ENCODE results near the gene STAM.
"Not testable (repeated sequence)": the region's sequence is repeated elsewhere in the genome, so short reads cannot be mapped to it uniquely, and the experiment has no call there.

STAM gene

DNA sequence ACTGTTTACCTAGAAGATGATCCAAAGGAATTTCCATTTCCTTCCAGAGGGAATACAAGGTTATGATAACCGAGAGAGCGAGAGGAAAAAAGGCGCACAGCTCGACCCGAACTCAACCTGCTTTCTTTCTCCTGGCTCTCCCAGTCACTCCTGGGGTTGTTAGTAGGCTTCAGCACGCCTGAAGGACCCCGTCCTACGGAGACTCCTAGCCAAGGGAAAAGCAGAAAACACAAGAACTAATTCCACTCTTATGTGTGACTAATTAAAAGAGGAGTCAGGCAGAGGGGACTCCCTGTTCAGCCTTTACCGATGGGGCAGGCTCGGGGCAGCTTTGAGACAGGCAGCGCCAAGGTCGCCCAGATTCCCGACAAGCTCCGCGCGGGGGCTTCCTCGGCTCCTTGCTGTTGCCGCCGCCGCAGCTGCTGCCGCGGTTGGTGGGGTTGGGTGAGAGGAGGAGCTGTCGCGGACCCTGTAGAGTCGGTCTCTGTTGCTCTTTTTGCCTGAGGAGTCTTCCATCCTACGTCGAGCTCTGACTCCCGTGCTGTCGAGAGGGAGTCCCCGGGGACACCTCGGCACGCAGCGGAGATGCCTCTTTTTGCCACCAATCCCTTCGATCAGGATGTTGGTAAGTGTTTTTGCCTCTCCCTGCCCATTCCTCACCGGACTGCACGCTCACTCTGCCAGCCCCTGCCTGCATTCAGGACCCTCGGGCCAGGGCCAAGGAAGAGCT, at the start of gene STAM:
STAM (plus strand) TSS at position 397 of the 730 bp plus-strand sequence; CDS start at position 586, 189 bp downstream.
- peak; percentile 80 to 85 for DNase-seq (ENCODE audit: extremely low read depth in 1 of 2, low read depth in 1 of 2)

DNA sequence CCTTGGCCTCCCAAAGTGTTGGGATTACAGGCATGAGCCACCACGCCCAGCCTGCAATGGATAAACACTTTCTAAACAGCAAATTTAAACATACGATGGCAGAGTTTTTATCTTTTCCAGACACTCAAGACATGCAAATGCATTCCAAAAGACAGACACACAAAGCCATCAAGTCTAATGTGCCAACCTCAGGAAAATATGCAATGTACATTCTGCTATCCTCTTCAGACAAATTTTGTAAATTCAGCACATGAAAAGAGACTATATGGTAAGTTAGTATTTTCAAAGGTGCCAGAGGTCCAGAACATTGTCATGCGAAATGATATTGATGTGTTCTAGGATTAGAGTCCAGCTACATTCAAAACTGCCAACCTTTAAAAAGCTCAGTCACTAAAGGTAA, 46.6 kb upstream of the STAM start:
- DNase-seq (ENCODE audit: extremely low read depth in 1 of 2, low read depth in 1 of 2) = no peak

DNA sequence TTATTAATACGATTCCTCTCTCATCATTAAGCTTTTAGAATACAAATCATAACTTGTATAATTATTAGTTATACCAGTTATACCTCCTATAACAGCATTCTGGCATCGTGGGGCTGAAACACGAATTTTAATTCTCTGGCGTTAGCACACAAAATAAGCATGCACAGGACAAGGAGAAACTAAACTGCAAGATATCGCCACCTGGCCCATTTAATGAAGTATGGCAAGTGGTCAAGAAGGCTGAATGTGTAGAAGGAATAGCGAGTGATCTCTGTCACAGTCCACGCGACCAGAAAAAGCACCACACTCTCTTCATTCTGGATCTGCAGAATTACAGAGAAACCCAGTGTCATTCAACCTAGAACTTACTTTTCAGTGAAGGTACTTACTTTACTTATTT, 44.9 kb upstream of the STAM start:
- no peak for DNase-seq (ENCODE audit: extremely low read depth in 1 of 2, low read depth in 1 of 2)

DNA sequence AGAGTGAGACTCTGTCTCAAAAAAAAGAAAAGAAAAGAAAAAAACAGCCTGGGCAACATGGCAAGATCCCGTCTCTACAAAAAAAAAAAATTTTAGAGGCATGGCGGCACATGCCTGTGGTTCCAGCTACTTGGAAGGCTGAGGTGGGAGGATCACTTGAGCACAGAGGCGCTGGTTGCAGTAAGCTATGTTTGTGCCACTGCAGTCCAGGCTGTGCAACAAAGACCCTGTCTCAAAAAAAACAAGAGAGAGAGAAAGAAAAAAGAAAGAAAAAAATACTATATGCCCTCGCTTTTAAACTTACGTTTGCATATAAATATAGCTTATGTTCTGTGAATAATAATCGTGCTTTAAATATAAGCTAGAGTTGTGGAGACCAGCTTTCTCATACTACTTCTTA, 38.0 kb upstream of the STAM start:
- DNase-seq (ENCODE audit: extremely low read depth in 1 of 2, low read depth in 1 of 2) = no peak

DNA sequence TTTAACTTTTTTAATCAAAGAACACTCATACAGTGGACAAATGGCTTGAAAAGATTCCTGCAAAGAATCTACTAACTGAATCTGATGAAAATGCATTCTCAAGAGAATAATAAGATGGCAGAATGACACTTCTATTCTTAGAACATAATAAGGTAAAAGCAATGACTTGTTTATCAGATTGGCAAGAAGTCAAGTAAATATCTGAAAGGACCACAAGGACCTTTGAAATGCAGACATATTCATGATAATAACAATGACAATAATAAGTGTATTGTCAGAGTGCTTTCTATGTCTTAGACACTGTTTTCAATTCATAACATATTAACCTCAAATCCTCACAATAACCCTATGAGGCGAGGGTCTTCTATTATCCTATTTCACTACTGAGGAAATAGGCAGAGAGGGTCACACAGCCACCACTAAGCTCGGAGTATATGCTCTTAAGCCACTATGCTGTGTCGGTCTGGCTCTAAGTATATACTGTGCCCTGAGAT, 37.4 kb upstream of the STAM start:
- DNase-seq (ENCODE audit: extremely low read depth in 1 of 2, low read depth in 1 of 2) = no peak

DNA sequence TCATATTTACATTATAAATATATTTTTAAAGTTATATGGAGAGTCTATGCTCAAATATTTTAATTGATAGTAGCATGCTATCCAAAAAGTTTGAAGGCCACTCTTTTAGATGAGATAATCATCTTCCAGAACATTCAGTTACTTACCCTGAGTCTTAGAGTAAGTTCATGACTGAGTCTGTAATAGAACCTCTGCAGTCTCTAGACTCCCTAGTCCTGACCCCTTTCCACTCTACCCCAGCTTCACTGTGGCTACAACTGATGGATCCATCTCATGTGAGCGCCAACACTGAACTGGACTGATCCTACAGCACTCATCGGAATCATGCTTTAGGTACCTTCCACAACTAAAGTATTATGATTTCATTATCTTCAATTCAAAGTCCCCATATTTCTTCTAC, 36.9 kb upstream of the STAM start:
- DNase-seq (ENCODE audit: extremely low read depth in 1 of 2, low read depth in 1 of 2) = no peak

DNA sequence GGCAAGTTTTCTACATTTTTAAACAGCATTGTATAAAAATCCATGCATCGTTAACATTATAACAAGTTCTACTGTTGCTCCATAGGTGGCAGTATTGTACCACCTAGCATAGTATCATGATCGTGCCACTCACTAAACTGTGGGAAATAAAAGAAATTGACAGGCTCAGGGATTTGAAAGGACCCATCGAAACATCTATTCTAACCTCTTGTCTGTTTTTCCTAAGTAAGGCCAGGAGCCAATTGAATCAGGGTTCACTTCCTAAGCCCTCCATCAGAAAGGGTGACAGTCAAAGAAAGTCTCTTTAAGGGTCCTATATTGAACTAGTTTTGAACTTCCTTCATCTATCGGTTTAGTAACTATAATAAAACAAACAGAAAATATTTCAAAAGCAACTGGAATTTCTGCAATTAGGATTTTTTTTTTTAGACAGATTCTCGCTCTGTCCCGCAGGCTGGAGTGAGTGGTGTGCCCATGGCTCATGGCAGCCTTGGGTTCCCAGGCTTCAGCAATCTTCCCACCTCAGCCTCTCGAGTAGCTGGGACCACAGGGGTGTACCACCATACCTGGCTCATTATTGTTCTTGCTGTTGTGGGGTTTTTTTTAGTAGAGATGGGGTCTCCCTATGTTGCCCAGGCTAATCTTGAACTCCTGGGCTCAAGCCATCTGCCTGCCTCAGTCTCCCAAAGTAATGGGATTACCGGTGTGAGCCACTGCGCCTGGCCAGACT, 36.2 kb upstream of the STAM start:
- no peak for DNase-seq (ENCODE audit: extremely low read depth in 1 of 2, low read depth in 1 of 2)

DNA sequence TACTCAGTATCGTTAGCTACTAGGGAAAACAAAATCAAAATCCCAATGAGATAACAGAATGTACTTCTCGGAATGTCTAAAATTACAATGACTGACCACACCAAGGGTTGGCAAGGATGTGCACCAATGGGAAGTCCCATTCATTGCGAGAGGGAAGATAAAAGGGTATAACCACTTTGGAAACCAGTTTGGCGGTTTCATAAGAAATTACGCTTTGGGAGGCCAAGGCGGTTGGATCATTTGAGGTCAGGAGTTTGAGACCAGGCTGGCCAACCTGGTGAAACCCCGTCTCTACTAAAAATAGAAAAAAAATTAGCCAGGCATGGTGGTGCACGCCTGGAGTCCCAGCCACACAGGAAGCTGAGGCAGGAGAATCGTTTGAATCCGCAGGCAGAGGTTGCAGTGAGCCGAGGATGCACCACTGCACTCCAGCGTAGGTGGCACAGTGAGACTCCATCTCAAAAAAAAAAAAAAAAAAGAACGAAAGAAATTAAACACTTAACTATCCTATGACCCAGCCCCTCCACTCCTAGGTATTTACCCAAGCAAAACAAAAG, 34.4 kb upstream of the STAM start:
- DNase-seq (ENCODE audit: extremely low read depth in 1 of 2, low read depth in 1 of 2) = no peak

DNA sequence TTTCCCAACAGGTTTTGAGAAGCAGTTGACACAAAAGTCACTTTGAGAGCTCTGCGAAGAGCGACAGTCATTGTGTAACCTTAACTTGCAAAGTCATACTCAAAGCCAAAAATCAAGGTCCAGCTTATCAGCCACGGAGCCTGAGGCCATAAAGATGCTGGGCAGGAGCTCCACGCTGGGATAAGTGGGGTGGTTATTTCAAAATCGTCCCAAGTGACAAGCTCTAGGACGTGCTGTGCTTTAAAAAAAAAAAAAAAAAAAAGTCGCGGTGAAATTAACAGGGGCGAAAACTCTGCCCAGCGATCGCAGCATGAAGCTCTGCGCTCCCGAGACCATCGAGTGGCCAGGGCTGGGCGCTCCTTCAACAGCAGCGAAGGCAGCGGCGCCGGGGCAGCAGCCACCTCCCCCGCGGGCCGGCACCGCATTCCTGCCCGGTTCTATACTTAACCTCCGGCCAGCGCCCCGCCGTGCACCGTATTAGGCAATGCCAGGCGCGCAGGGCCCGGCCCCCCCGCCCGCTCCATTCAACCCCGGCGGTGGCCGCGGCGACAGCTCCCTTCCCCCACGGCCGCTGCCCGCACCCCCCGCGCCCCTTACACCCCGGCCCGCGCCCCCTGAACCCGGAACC, 27.4 kb upstream of the STAM start:
- no peak for DNase-seq (ENCODE audit: extremely low read depth in 1 of 2, low read depth in 1 of 2)

DNA sequence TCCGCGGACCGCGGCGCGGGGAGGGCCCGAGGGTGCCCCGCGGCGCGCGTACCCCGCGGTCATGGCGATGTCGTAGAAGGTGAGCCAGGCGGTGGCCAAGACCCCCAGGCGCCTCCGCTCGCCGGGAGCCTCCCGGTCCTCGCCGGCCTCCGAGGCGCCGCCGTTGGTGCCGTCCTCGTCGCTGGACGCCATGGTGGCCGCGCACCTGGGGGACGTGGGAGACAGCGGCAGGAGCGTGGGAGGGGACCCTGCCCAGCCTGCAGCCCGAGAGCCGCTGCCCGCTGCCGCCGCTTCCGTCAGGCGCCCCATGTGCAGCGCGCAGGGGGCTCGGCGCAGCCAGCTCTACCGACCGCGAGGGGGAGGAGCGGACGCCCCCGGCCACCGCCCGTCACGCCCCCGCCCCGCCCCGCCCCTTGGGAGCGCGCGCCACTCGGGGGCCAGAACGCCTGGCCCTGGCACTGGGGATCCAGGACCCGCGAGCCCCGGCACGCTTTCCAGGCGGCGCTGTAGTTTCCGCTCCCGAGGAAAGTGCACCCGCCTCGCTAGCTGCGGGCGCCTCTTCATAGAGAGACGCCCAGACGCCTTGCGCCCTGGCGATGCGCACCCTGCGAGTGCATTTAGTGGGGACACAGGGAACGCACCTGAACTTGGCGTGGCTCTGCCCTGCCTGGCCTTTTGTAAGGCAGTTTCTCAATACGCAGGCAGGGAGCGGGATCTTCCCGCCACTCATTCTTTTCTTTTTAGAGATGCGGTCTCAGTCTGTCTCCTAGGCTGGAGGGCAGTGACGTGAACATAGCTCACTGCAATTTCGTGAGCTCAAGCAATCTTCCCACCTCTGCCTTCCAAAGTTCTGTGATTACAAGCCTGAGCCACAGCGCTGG, 26.7 kb upstream of the STAM start, which contains the start of gene HACD1:
HACD1 (minus strand) TSS at position 344 of the 881 bp plus-strand sequence; CDS start at position 309, 35 bp downstream.
- DNase-seq (ENCODE audit: extremely low read depth in 1 of 2, low read depth in 1 of 2) = peak; percentile 8 to 13

DNA sequence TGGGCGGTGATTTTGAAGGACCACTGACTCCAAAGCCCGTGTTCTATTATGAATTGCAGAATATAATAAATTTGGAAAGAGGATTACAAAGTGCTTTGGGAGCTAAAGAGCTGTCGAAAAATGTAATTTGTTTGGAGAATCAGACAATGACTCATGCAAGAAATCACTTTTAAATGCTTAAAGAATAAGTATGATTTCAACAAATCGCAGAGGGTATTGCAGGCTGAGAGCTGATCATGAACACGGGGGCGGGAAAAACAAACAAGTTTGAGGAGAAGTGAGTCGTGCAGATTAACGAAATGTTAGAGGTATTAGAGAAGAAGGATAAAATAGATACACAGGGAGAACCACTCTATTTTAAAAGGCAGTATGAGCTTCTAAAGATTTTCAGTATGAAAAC, 21.9 kb upstream of the STAM start:
- DNase-seq (ENCODE audit: extremely low read depth in 1 of 2, low read depth in 1 of 2) = no peak

DNA sequence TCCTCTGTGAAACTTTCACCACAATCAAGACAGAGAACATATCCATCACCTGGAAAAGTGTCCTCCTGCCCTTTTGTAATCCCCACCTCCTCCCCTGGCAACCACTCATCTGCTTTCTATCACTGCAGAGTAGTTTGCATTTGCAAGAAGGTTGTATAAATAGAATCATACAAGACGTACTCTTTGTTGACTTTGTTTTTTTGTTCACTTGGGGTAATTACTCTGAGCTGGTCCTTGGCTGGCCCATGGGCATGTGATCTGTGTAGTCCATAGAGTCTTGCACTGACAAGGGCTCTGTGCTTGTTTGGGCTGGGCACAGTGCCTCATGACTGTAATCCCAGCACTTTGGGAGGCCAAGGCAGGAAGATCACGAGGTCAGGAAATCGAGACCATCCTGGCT, 19.0 kb upstream of the STAM start:
- DNase-seq (ENCODE audit: extremely low read depth in 1 of 2, low read depth in 1 of 2) = no peak

DNA sequence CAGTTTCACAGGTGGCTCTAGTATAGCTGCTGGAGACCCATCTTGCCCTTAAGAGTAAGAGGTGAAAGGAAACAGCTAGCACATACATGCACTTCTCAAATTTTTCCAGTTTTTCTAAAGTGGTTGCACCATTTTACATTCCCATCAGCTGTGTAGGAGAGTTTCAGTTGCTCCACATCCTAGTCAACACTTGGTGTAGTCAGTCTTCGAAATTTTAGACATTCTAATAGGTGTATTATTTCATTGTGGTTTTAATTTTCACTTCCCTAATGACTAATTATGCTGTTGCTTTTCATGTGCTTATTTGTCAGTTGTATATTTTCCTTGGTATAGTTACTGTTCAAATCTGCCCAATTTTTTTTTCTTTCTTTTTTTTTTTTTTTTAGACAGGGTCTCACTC, 17.3 kb upstream of the STAM start:
- DNase-seq (ENCODE audit: extremely low read depth in 1 of 2, low read depth in 1 of 2) = no peak

DNA sequence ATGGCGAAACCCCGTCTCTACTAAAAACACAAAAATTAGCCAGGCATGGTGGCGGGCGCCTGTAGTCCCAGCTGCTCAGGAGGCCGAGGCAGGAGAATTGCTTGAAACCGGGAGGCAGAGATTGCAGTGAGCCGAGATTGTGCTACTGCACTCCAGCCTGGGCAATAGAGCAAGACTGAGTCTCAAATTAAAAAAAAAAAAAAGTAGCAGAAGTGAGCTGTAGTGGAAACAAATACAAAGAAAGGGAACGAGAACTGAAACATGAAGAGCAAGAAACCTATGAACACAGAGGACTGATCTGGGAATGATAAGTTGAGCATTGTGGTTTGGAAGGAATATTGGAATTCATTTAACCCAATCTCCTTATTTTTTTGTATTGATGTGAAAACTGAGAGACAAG, 11.4 kb upstream of the STAM start:
- DNase-seq (ENCODE audit: extremely low read depth in 1 of 2, low read depth in 1 of 2) = not testable (repeated sequence)

DNA sequence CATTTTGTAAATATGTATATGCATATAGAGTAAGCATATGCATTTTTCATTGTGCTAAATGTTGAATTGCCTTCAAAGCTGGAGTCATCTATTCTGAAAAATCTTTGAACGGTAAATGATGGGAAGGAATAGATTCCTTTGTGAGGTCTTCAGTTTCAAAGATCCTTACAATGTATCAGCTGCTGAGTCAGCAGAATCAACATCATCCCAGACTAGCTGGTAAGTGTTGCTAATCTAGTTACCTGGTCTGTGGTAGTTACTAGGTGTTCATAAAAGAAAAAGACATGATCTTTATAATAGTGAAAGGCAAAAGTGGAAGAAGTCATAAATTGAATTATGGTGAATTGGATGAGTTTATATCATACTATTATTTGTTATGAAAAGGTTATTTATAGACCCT, 10.6 kb upstream of the STAM start:
- DNase-seq (ENCODE audit: extremely low read depth in 1 of 2, low read depth in 1 of 2) = no peak

DNA sequence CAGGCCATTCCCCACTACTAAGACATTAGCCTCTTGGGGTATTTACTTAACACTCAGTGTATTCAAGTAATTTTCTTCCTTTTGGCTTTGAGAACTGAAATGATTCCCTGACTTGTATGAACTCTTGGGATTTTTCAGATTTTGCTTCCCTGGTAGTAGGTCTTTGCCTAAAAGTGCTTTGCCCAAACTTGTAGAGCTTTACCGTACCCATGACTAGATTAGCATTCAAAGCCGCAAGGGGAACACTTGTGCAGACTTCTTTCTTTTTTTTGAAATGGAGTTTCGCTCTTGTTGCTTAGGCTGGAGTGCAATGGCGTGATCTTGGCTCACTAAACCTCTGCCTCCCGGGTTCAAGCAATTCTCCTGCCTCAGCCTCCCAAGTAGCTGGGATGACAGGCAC, 6.1 kb upstream of the STAM start:
- no peak for DNase-seq (ENCODE audit: extremely low read depth in 1 of 2, low read depth in 1 of 2)

DNA sequence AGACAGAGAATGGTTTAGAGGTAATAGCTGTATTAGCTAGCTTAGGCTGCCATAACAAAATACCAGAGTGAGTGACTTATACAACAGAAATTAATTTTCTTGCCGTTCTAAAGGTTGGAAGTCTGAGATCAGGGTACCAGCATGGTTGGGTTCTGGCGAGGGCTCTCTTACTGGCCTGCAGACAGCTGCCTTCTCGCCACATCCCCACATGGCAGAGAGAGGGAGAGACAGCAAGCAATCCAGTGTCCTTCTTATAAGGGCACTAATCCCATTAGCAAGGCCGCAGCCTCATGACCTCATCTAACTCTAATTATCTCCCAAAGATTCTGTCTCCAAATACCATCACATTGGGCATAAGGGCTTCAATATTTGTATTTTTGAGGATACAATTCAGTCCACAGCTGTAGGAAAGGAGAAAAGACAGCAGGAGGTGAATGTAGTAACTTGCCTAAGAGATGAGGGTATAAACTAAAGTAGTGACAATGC, 3.6 kb upstream of the STAM start:
- DNase-seq (ENCODE audit: extremely low read depth in 1 of 2, low read depth in 1 of 2) = no peak

DNA sequence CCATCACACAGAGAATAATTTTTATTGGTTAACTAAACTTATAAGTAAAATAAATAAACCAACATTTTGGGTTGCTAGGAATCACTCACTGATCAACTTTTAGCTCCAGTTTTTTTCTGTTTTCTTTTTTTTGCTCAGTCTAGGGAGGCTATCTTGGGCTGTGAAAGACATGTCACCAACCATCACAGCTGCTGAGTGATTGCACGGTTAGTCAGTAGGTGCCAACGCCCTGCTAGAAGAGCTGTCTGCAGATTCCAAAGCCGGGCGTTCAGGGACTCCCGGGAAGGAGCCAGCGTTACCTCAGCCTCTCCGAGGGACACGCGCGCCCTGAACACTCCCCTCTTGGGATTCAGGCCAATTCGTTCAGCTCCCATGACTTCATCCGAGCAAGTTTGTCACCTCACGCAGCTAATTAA, 604 bp upstream of the STAM start:
- DNase-seq (ENCODE audit: extremely low read depth in 1 of 2, low read depth in 1 of 2) = no peak

DNA sequence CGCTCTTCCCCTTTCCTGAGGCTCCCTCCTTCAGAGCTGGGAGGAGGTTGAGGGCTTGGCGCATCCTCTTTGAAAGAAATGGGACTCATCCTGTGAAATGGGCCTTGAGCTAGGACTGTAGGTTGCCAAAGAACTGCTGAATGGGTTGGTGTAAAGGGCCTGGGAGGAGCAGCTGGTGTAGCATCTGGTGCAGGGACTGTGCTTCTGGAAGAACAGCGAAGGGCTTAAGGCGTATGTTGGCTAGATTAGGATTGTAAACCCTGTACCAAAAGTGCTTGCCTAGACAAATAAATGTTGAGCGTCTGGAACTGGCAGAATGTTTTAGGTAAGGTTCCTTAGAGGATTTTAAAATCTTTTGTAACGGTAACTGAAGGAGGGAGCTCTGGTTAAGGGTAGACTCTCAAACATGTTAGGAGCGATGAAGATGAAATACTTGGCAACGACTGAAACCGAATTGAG, 563 bp downstream of the STAM start:
- DNase-seq (ENCODE audit: extremely low read depth in 1 of 2, low read depth in 1 of 2) = no peak

Measured in activated CD8-positive, alpha-beta memory T cell treated with anti-CD3 and anti-CD28 coated beads for 1 hour (primary cell).